GM21390 (cell line): ENCODE measurements around the gene SLC2A8.

Experiments
- ATAC-seq: cut with Tn5 transposase; IDR thresholded peaks from one replicate; pipeline ENCODE4 v1.9.1; 2021; ENCODE audit not compliant: unreplicated experiment

SLC2A8 gene

DNA sequence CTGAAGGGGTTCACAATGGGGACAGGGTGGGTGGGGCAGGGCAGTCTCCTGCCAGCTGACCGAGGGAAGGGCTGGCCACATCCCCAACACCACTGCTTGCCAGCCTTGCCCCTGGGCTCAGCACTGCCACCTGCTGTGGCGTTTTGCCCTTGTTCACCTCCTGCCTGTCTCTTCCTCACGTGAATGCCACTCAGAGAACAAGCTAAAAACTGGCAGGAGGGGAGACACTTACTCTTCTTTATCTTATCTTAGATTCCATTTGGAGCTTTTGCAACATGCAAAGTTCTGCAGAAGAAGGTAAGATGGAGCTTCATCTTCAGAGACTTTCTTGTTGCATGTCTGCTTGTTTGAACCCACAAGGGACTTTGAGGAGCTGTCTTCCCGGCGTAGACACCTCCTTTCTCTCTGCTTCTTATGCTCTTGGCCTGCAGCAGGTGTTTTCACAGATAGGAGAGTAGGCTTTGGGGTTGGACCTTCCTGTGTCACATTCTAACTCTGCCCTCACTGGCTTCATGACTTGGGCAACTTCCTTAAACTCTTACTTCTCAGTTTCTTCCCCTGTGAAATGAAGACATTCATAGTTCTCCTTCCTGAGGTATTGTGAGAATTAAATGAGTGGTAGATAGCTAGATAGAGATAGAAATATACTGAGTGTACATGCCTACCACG, 58.5 kb downstream of the SLC2A8 start:
- no peak for ATAC-seq

DNA sequence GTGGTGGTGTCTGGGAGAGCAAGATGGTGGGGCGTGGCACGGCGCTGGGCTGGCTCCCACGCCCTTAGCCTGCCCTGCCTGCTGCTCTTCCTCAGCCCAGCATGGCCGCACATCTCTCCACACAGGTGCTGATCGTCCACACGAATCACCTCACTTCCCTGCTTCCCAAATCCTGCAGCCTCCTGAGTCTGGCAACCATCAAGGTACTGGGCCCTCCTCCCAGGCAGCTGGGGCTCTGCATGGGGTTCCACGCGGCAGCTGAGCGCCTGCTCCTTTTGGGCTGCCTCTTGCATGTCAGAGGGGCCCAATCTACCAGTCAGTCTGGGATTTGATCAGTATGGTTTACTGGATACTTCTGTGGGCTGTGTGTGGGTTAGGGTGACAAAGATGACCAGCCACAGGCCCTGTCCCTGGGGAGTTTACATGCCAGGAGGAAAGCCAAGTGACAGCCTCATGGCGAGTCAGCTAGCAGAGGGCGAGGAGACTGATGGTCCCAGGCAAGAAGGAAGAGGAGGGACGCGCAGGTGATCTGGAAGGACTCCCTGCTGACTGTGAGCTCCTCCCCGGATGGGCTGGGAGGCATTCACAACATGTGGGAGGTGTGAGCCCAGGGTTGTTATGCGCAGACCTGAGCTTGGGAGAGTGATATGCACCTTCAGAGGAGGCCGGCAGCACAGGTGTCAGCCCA, 60.4 kb downstream of the SLC2A8 start:
- ATAC-seq = no peak
